NCI-H146 (cell line): Measurements from ENCODE around the gene C2CD3.

ENCODE experiments used
- DNase-seq: peaks from one replicate; lab custom pipeline; 2025; lab: John Stamatoyannopoulos, UW

Gene C2CD3

GRCh38 chr11:74020539-74020938 is 150.3 kb downstream of the C2CD3 start:
- no peak for DNase-seq

- DNase-seq, result no peak
Measured at GRCh38 chr11:74019860-74020259, 150.9 kb downstream of the C2CD3 start.

- no peak for DNase-seq
Measured at GRCh38 chr11:74019104-74019738, 151.6 kb downstream of the C2CD3 start.

GRCh38 chr11:74018331-74019005 is 152.3 kb downstream of the C2CD3 start:
- no peak for DNase-seq

GRCh38 chr11:74017631-74018030 is 153.2 kb downstream of the C2CD3 start:
- DNase-seq, result no peak

- DNase-seq, result no peak
Measured at GRCh38 chr11:74015919-74016684, 154.7 kb downstream of the C2CD3 start.

- no peak for DNase-seq
Measured at GRCh38 chr11:74014880-74015279, 155.9 kb downstream of the C2CD3 start.

- DNase-seq, result no peak
Measured at GRCh38 chr11:74013141-74013540, 157.7 kb downstream of the C2CD3 start.

- no peak for DNase-seq
Measured at GRCh38 chr11:74012074-74012809, 158.6 kb downstream of the C2CD3 start.

GRCh38 chr11:74011360-74012073 is 159.3 kb downstream of the C2CD3 start:
- no peak for DNase-seq

GRCh38 chr11:74010306-74011300 is 160.2 kb downstream of the C2CD3 start:
- no peak for DNase-seq

GRCh38 chr11:74009675-74010305 is 161.0 kb downstream of the C2CD3 start:
- DNase-seq, result no peak

- no peak for DNase-seq
Measured at GRCh38 chr11:74009230-74009547, 161.6 kb downstream of the C2CD3 start.

GRCh38 chr11:74008373-74009229 is 162.2 kb downstream of the C2CD3 start, which contains the start of gene UCP3:
Gene UCP3 (minus strand): TSS chr11:74009085. CDS start chr11:74007042, 2,043 bp downstream.
- DNase-seq, result no peak

GRCh38 chr11:74007691-74008372 is 163.0 kb downstream of the C2CD3 start:
- no peak for DNase-seq

- DNase-seq, result no peak
Measured at GRCh38 chr11:74006743-74007304, 164.0 kb downstream of the C2CD3 start.

GRCh38 chr11:74005721-74006517 is 164.9 kb downstream of the C2CD3 start:
- no peak for DNase-seq
